HG03060 (cell line): ENCODE measurements around the gene NOS1AP.
"Not testable (repeated sequence)": the region's sequence is repeated elsewhere in the genome, so short reads cannot be mapped to it uniquely, and the experiment has no call there.

Experiments used
- ATAC-seq: cut with Tn5 transposase; IDR thresholded peaks from one replicate; pipeline ENCODE4 v1.9.1; 2021; ENCODE audit warnings: low read depth, moderate number of reproducible peaks; ENCODE audit not compliant: unreplicated experiment

Gene NOS1AP

DNA sequence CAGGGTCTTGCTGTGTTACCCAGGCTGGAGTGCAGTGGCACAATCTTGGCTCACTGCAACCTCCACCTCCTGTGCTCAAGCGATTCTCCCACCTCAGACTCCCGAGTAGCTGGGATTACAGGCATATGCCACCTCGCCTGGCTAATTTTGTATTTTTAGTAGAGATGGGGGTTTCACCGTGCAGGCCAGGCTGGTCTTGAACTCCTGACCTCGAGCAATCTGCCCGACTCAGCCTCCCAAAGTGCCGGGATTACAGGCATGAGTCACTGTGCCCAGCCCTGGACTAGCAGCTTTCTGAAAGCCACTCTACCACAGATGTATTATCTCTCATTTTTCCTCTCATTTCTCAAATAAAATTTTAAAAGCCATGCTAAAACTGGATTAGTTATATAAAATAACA lies 349.1 kb downstream of the NOS1AP start:
- not testable (repeated sequence) for ATAC-seq

DNA sequence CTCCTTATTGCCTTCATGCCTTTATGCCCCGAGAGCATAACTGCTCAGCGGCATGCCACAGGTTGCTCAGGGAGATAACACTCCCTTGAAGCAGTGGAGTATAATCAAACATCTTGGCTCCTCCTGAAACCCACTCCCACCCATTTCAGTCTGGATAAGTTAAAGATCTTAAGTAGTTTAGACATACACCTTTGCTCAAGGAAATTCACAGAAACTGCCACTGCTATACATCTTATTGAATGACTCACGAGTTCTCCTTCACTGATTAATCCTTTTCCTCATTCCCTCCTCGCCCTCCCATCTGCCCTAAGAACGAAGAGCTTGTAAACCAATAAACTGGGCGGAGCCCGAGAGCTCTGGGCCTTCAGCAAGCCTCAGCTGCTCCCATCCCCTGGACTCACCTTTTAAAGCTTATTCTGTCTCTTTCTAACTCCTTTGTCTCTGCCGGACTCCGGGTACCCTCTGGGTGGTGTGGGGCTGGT lies 350.0 kb downstream of the NOS1AP start:
- ATAC-seq, result not testable (repeated sequence)
